GM19328 (cell line): Measurements from ENCODE around the gene PHRF1.

Source experiments
- ATAC-seq: cut with Tn5 transposase; IDR thresholded peaks from one replicate; pipeline ENCODE4 v1.9.1; 2021; ENCODE audit warnings: mild to moderate bottlenecking, moderate library complexity; ENCODE audit not compliant: unreplicated experiment

PHRF1 gene

GRCh38 chr11:538431-539051, 37.7 kb upstream of the PHRF1 start:
- ATAC-seq = no peak

GRCh38 chr11:539971-540481, 36.2 kb upstream of the PHRF1 start:
- no peak for ATAC-seq

GRCh38 chr11:540583-541432, 35.5 kb upstream of the PHRF1 start:
- no peak for ATAC-seq

GRCh38 chr11:541433-541885, 34.8 kb upstream of the PHRF1 start:
- ATAC-seq = no peak

GRCh38 chr11:544817-545166, 31.5 kb upstream of the PHRF1 start:
- ATAC-seq = no peak

GRCh38 chr11:545171-545570, 31.1 kb upstream of the PHRF1 start:
- ATAC-seq = no peak

- no peak for ATAC-seq
Measured at GRCh38 chr11:548700-549603, 27.3 kb upstream of the PHRF1 start.

GRCh38 chr11:550021-550745, 26.1 kb upstream of the PHRF1 start:
- ATAC-seq = no peak

GRCh38 chr11:550746-551085, 25.6 kb upstream of the PHRF1 start:
- no peak for ATAC-seq

- no peak for ATAC-seq
Measured at GRCh38 chr11:551131-551530, 25.1 kb upstream of the PHRF1 start.

- no peak for ATAC-seq
Measured at GRCh38 chr11:551596-551995, 24.7 kb upstream of the PHRF1 start.

GRCh38 chr11:553083-553987, 22.9 kb upstream of the PHRF1 start:
- ATAC-seq = no peak

- ATAC-seq = no peak
Measured at GRCh38 chr11:553988-554340, 22.3 kb upstream of the PHRF1 start.

- ATAC-seq = no peak
Measured at GRCh38 chr11:554428-555226, 21.6 kb upstream of the PHRF1 start.

GRCh38 chr11:555227-555779, 21.0 kb upstream of the PHRF1 start:
- ATAC-seq = no peak

GRCh38 chr11:555780-556661, 20.2 kb upstream of the PHRF1 start:
- ATAC-seq = no peak

- no peak for ATAC-seq
Measured at GRCh38 chr11:556662-557256, 19.5 kb upstream of the PHRF1 start.
